SIG-M5 treated with dmso at 0.1 percent for 504 hours (cell line): ENCODE results near the gene GARNL3.

ENCODE experiments used
- DNase-seq: peaks from one replicate; lab custom pipeline; 2025; ENCODE audit not compliant: unreplicated experiment; lab: John Stamatoyannopoulos, UW

GARNL3 gene

GRCh38 chr9:127384016-127384730 is 119.6 kb downstream of the GARNL3 start:
- no peak for DNase-seq

- no peak for DNase-seq
These were observed 120.3 kb downstream of the GARNL3 start for GRCh38 chr9:127384901-127385300.

GRCh38 chr9:127386249-127386648 is 121.7 kb downstream of the GARNL3 start:
- no peak for DNase-seq

GRCh38 chr9:127386981-127387380 is 122.4 kb downstream of the GARNL3 start:
- DNase-seq: no peak

- peak; percentile 97 for DNase-seq
These were observed 123.7 kb downstream of the GARNL3 start for GRCh38 chr9:127388037-127388855.

GRCh38 chr9:127388856-127389238 is 124.3 kb downstream of the GARNL3 start:
- no peak for DNase-seq

- DNase-seq: no peak
These were observed 125.0 kb downstream of the GARNL3 start for GRCh38 chr9:127389381-127390247.

- DNase-seq: no peak
These were observed 125.6 kb downstream of the GARNL3 start for GRCh38 chr9:127390248-127390545.

- DNase-seq: no peak
These were observed 126.0 kb downstream of the GARNL3 start for GRCh38 chr9:127390563-127390962.

GRCh38 chr9:127392166-127392565 is 127.6 kb downstream of the GARNL3 start:
- DNase-seq: no peak

GRCh38 chr9:127392976-127393375 is 128.4 kb downstream of the GARNL3 start:
- DNase-seq: no peak

GRCh38 chr9:127393645-127394044 is 129.1 kb downstream of the GARNL3 start:
- no peak for DNase-seq

GRCh38 chr9:127395497-127396252 is 131.1 kb downstream of the GARNL3 start:
- DNase-seq: no peak

- no peak for DNase-seq
These were observed 131.8 kb downstream of the GARNL3 start for GRCh38 chr9:127396253-127396807.

GRCh38 chr9:127396808-127397645 is 132.5 kb downstream of the GARNL3 start, which contains the start of gene SLC2A8:
SLC2A8 (plus strand) TSS chr9:127397169; CDS start chr9:127397231, 62 bp downstream.
- peak; percentile 98 for DNase-seq

GRCh38 chr9:127397646-127398274 is 133.2 kb downstream of the GARNL3 start:
- no peak for DNase-seq

GRCh38 chr9:127398275-127398647 is 133.7 kb downstream of the GARNL3 start:
- DNase-seq: no peak

- DNase-seq: no peak
These were observed 134.3 kb downstream of the GARNL3 start for GRCh38 chr9:127398715-127399400.
